Measurements from ENCODE around the gene SMAD7.

Gene SMAD7

DNA sequence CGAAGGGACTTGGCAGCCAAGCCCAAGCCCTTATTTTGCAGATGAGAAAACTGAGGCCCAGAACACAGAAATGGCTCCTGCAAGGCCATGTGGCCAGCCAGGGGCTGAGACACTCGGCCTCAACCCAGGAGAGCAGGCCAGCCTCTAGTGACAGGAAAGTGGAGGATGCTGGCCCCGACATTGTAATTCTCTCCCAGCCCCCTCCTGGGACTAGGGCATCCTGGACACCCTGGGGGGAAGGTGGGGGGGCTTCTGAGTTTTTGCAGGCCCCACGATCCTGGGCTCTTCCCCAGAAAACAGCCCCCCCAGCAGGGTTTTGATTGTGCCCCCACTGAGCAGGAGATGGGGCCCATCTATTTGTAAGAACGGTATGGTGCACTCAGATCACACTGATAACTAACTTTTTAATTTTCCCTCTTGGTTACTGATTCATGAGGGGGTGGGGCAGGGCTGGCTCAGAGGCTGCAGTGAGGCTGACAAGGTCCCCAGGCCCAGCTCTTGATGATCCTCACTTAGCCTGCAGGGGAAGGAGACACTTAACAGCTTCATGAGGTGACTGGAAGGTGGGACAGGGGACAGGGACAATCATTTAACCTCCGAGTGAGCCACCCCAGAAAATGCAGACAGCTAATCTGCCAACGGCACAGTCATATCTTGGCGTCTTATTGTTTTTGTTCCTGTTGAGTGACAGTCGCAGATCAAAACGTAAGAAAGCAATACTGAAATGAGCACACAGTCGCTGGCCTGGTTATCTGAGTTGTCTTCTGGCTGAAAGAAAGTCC is 18.9 kb downstream of the SMAD7 start:
- TF ChIP-seq, protein P1, sequence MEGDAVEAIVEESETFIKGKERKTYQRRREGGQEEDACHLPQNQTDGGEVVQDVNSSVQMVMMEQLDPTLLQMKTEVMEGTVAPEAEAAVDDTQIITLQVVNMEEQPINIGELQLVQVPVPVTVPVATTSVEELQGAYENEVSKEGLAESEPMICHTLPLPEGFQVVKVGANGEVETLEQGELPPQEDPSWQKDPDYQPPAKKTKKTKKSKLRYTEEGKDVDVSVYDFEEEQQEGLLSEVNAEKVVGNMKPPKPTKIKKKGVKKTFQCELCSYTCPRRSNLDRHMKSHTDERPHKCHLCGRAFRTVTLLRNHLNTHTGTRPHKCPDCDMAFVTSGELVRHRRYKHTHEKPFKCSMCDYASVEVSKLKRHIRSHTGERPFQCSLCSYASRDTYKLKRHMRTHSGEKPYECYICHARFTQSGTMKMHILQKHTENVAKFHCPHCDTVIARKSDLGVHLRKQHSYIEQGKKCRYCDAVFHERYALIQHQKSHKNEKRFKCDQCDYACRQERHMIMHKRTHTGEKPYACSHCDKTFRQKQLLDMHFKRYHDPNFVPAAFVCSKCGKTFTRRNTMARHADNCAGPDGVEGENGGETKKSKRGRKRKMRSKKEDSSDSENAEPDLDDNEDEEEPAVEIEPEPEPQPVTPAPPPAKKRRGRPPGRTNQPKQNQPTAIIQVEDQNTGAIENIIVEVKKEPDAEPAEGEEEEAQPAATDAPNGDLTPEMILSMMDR (IDR thresholded peaks at IDR 0.05; ENCODE audit: control insufficient read depth, insufficient read depth, low read depth, low read length, missing control alignments), result no peak
- no peak for DNase-seq (ENCODE audit: low read depth)
- H3K4me3 ChIP-seq (ENCODE audit: control insufficient read depth, low read depth, low read length), result no peak overlapping the region

DNA sequence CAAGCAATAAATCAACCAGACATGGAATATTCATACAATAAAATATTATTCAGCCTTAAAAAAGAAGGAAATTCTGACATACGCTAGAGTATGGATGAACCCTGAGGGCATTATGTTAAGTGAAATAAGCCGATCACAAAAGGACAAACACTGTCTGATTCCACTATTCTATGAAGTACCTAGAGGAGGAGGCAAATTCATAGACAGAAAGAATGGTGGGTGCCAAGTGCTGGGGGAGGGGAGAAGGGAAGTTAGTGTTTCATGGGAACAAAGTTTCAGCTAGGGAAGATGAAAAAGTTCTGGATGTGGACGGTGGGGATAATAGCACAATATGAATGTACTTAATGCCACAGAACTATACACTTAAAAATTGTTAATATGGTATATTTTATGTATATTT is 19.8 kb downstream of the SMAD7 start:
- no peak for DNase-seq (ENCODE audit: low read depth)
- H3K4me3 ChIP-seq (ENCODE audit: control insufficient read depth, low read depth, low read length), result no peak overlapping the region
- TF ChIP-seq, protein P1 (IDR thresholded peaks at IDR 0.05; ENCODE audit: control insufficient read depth, insufficient read depth, low read depth, low read length, missing control alignments), result no peak

DNA sequence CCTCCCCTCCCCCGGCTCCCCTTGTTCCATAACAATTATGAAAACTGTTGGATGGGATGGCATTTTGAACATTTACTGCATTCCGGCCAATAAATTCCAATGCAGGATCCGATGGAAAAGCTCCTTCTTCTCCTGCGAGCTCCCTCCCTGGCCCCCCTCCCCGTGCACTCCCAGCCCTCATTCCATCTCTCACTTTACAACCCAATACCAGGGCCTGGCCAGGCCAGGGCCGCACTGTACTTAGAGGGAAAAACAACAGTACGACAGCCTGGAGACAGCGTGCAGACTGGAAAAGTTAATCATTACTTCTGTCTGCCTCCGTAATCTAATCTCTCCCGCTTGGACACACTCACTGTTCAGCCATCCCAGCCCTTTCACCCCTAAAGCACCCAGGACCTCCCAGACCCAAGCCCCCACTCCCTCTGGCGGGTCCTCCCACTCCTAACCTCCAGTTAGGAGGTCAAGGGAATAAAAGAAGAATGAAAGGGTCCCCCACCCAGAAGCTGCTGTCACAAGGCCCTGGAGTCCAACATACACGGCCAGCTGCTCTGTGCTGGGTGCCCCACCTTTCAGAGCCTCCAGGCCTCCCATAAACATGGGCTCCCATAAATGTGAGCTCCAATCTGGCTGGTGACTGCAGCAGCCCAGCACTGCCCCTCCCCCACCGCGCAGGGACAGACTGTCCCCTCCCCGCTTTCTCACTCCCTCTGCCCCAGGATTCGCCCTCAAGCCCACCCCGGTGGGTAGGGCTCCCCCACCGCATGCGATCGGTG is 20.6 kb downstream of the SMAD7 start:
- TF ChIP-seq, protein P1 (IDR thresholded peaks at IDR 0.05; ENCODE audit: control insufficient read depth, insufficient read depth, low read depth, low read length, missing control alignments), result no peak

DNA sequence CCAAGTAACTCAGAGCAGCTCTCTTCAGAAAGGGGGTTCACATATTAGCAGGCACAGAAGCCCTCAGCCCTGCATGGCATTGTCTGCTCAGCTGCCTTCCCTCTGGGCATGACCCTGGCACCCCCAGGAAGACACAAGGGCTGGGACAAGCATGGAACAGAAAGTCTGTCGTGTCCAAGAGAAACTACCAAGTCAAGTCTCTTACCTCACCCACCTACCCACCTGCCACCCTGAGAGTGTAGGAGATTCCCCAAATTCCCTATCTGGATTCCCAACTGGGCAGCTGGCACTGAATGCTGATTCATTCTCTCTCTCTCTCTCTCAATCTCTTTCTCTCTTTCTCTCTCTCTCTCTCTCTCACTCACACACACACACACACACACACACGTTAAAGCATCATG is 21.6 kb downstream of the SMAD7 start:
- DNase-seq (ENCODE audit: low read depth), result no peak
- H3K4me3 ChIP-seq (ENCODE audit: control insufficient read depth, low read depth, low read length), result no peak overlapping the region
- TF ChIP-seq, protein P1 (IDR thresholded peaks at IDR 0.05; ENCODE audit: control insufficient read depth, insufficient read depth, low read depth, low read length, missing control alignments), result no peak

More for the DNA sequence above, 20.6 kb downstream of the SMAD7 start:
- DNase-seq (ENCODE audit: low read depth), result peak; percentile 83
- peak overlapping the region; percentile 16 for H3K4me3 ChIP-seq (ENCODE audit: control insufficient read depth, low read depth, low read length)

DNA sequence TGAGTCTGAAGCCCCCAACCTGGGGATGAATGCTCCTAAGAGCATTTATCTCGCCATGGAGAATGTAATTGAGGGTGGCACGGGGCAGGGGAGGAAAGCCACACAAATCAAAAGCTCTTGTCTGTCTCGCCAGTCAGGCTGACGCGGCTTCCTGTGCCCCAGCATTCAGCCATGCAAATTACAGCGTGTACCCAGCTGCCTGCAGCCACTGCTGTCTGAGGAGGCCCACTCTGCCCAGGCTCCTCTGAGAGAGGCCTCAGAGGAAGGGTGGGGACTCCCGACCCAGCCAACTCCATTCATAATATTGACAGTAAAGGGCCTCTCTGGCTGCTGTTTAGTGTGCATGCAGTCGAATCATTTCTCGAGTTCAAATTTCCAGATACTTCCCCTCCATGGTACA is 22.0 kb downstream of the SMAD7 start:
- TF ChIP-seq, protein P1 (IDR thresholded peaks at IDR 0.05; ENCODE audit: control insufficient read depth, insufficient read depth, low read depth, low read length, missing control alignments), result no peak
- H3K4me3 ChIP-seq (ENCODE audit: control insufficient read depth, low read depth, low read length), result no peak overlapping the region
- no peak for DNase-seq (ENCODE audit: low read depth)

DNA sequence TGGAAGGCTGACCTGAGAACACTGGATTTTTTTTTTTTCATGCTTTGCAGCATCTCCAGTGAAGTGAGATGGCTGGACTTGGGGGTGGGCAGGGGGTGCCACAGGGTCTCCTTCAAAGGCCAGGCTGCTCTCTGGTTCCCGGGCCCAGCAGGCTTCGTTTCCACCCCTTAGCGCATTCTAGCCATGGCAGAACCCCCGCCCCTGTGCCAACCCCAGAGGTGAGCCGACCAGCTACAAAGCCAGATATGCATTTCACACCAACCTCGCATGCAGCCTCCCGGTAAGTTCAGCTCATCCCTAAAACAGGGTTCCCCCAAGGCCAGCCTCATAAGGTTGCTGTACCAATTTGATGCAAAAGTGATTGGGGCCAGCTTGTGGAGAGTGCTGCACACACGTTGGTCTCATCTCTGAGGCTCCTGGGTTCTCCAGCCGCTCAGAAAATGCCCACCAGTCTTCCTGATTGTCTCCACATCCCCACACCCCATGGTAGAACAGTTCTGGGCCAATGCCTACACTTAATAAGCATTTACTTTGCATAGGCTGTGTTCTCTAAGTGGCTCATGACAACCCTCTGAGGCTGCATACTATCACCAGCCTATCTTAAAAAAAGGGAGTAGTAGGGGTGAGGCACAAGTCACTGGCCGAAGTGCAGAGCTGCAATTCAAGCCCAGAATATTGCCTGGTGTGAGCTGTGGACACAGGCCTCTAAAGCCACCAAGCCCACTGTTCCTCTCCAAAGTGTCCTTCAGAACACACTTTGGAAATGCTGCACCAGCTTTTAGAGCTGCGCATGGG is 23.3 kb downstream of the SMAD7 start:
- no peak overlapping the region for H3K4me3 ChIP-seq (ENCODE audit: control insufficient read depth, low read depth, low read length)
- DNase-seq (ENCODE audit: low read depth), result no peak
- TF ChIP-seq, protein P1 (IDR thresholded peaks at IDR 0.05; ENCODE audit: control insufficient read depth, insufficient read depth, low read depth, low read length, missing control alignments), result no peak

All from AG09309 (cell line).